Measurements from ENCODE around the gene NOD2. TPM values are rescaled to one million over a fixed set of nuclear protein-coding genes. Genes with fewer than 3 reads are reported as not detected.

The NOD2 gene
- total RNA-seq, 4 donors from 2014 or later: 1.7 to 4.1 TPM; not detected in 2

GRCh38 chr16:50678531-50678930, 14.9 kb upstream of the NOD2 start:
- TF ChIP-seq POLR2A (IDR thresholded peaks at IDR 0.05): no peak
- TF ChIP-seq CTCF (IDR thresholded peaks at IDR 0.05): no peak
- peak in 1 of 3 donors; percentile 6 for DNase-seq
- peaks cover 0 to 8% (median 1%) of the 10 kb centered on the region in 4 donors for H3K9me3 ChIP-seq
- no peaks in the 10 kb centered on the region for H3K27me3 ChIP-seq
- H3K27ac ChIP-seq: peak overlapping the region in 1 of 4 donors; percentile 86
- peaks cover 0 to 10% (median 4%) of the 10 kb centered on the region in 4 donors for H3K4me1 ChIP-seq
- no peak overlapping the region for H3K4me3 ChIP-seq
- peaks cover 0 to 10% (median 0%) of the 10 kb centered on the region in 3 donors for H3K36me3 ChIP-seq

- Histone ChIP-seq H3K4me1 (peaks cover 0 to 12% (median 4%) of the 10 kb centered on the region in 4 donors), H3K9me3 (peaks cover 0 to 3% (median 0%) of the 10 kb centered on the region in 4 donors), H3K4me3 (peak overlapping the region in 1 of 4 donors; percentile 18), H3K27me3 (no peaks in the 10 kb centered on the region), H3K27ac (peak overlapping the region in 1 of 4 donors; percentile 86), H3K36me3 (peaks cover 0 to 6% (median 0%) of the 10 kb centered on the region in 3 donors)
- DNase-seq: peak in 1 of 3 donors; percentile 31
- TF ChIP-seq POLR2A (IDR thresholded peaks at IDR 0.05): no peak
- TF ChIP-seq CTCF (IDR thresholded peaks at IDR 0.05): no peak
Measured at GRCh38 chr16:50679266-50679665, 14.1 kb upstream of the NOD2 start.

- H3K27me3 ChIP-seq: no peaks in the 10 kb centered on the region
- peak overlapping the region; percentile 39 to 58 (median 46) for H3K4me3 ChIP-seq
- no peaks in the 10 kb centered on the region for H3K9me3 ChIP-seq
- no peak for DNase-seq
- TF ChIP-seq CTCF (IDR thresholded peaks at IDR 0.05): no peak
- no peak for TF ChIP-seq POLR2A (IDR thresholded peaks at IDR 0.05)
- peak overlapping the region; percentile 67 to 87 (median 78) for H3K27ac ChIP-seq
- H3K36me3 ChIP-seq: peaks cover 0 to 2% (median 0%) of the 10 kb centered on the region in 3 donors
- H3K4me1 ChIP-seq: peaks cover 0 to 18% (median 4%) of the 10 kb centered on the region in 4 donors
Measured at GRCh38 chr16:50679676-50680555, 13.5 kb upstream of the NOD2 start.

- Histone ChIP-seq H3K27ac (peak overlapping the region; percentile 67 to 87 (median 78)), H3K4me1 (peaks cover 0 to 24% (median 4%) of the 10 kb centered on the region in 4 donors), H3K27me3 (no peaks in the 10 kb centered on the region), H3K9me3 (no peaks in the 10 kb centered on the region), H3K36me3 (no peaks in the 10 kb centered on the region), H3K4me3 (peak overlapping the region; percentile 39 to 58 (median 46))
- no peak for DNase-seq
- no peak for TF ChIP-seq POLR2A (IDR thresholded peaks at IDR 0.05)
- no peak for TF ChIP-seq CTCF (IDR thresholded peaks at IDR 0.05)
Measured at GRCh38 chr16:50680556-50680893, 12.9 kb upstream of the NOD2 start.

GRCh38 chr16:50681021-50681885, 12.2 kb upstream of the NOD2 start, which contains the start of gene SNX20:
TSS of gene SNX20 (minus strand) at chr16:50681312. CDS start at chr16:50677526, 3,786 bp downstream.
- H3K4me1 ChIP-seq: peaks cover 0 to 24% (median 4%) of the 10 kb centered on the region in 4 donors
- peak within 1 kb of the TSS; percentile 39 to 58 (median 46) for H3K4me3 ChIP-seq
- TF ChIP-seq CTCF (IDR thresholded peaks at IDR 0.05): no peak
- no peak for TF ChIP-seq POLR2A (IDR thresholded peaks at IDR 0.05)
- no peaks in the 10 kb centered on the region for H3K36me3 ChIP-seq
- DNase-seq: peak in 2 of 3 donors; percentile 83
- no peaks in the 10 kb centered on the region for H3K9me3 ChIP-seq
- H3K27ac ChIP-seq: peak within 1 kb of the TSS; percentile 67 to 87 (median 78)
- no peaks in the 10 kb centered on the region for H3K27me3 ChIP-seq
